HG03108 (cell line): ENCODE data around the gene WNT3.
"Not testable (repeated sequence)": the region's sequence is repeated elsewhere in the genome, so short reads cannot be mapped to it uniquely, and the experiment has no call there.

ENCODE experiments used
- ATAC-seq: cut with Tn5 transposase; IDR thresholded peaks from one replicate; pipeline ENCODE4 v1.9.1; 2021; ENCODE audit warnings: moderate library complexity; ENCODE audit not compliant: unreplicated experiment

The WNT3 gene

GRCh38 chr17:46769531-46770438, 48.7 kb downstream of the WNT3 start:
- ATAC-seq, result no peak

GRCh38 chr17:46768896-46769295, 49.6 kb downstream of the WNT3 start:
- ATAC-seq, result not testable (repeated sequence)

DNA sequence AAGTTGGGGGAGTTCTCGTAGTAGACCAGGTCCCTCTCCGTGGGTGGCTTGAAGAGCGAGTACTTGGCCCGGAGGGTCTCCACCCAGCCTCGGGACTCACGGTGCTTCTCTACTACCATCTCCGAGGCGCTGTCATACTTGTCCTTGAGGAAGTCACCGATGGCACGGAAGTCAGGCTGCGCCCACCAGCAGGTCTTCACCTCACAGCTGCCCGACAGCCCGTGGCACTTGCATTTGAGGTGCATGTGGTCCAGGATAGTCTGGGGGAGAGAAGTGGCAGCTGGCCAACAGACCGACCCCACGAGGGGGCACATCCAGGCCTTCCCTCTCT, 50.0 kb downstream of the WNT3 start:
- ATAC-seq, result no peak

DNA sequence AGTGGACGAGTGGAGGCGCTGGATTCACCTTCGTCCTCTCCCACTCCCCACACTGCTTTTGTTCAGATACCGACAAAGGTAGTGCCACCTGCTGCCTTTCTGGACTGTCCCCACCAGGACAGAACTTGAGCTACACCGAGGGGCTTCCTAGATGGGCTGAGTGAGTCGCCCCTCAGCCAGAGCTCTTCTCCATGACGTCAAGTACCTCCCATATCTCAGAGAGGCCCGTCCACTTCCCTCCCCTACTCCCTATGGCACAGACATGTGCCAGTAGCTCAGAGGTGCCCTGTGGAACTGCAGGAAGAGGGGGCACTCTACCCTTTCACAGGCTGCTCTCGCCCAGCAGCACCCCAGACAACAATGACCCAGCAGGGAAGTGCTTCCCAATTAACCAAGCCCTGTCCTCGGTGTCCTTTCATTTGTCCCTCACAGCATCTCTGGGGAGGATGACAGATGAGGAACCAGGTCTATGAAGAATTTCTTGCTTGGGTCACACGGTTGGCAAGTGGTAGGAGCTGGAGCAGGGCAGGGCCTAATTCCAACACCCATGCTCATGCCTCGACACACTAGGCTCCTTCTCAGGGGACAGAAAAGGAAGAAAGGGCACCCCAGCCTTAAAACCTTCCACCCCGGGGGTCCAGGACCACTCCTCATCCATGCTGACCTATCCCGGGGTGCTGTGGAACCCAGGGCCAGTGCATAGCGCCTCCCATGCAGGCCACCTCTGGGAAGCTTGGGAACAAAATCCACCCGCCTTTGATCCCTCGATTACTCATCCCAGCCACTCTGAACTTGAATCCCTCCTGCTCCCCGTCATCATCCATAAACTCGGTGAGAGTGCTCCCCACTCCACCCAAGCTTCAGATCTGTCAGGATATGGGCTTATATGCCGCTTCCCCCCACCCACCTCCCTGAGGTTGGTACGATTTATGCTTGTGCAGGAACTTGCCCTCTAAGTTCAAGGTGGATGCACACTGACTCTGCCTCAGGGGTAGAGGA, 51.7 kb downstream of the WNT3 start:
- ATAC-seq, result no peak

GRCh38 chr17:46765453-46765852, 53.0 kb downstream of the WNT3 start:
- no peak for ATAC-seq

- no peak for ATAC-seq
These were observed 53.6 kb downstream of the WNT3 start for GRCh38 chr17:46764709-46765401.

- ATAC-seq, result no peak
These were observed 54.3 kb downstream of the WNT3 start for GRCh38 chr17:46764000-46764708.

GRCh38 chr17:46763416-46763815, 55.1 kb downstream of the WNT3 start:
- no peak for ATAC-seq

GRCh38 chr17:46759141-46759540, 59.4 kb downstream of the WNT3 start:
- no peak for ATAC-seq

DNA sequence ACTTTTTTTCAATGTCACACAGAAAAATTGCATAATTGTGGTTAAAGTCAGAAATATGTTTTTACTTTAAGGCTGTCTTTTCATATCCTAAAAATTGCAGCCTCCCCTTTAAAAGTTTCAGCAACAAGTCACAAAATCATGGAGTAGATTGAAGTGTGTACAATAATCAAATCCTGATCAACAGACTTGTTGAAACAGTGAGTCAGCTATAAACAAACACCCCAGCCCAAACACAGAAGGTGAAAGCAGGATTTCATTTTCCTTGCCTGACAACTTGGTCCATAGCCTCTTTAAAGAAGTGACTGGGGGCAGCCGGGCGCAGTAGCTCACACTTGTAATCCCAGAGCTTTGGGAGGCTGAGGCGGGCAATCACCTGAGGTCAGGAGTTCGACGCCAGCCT, 59.9 kb downstream of the WNT3 start:
- no peak for ATAC-seq

GRCh38 chr17:46757588-46757987, 60.9 kb downstream of the WNT3 start:
- not testable (repeated sequence) for ATAC-seq

DNA sequence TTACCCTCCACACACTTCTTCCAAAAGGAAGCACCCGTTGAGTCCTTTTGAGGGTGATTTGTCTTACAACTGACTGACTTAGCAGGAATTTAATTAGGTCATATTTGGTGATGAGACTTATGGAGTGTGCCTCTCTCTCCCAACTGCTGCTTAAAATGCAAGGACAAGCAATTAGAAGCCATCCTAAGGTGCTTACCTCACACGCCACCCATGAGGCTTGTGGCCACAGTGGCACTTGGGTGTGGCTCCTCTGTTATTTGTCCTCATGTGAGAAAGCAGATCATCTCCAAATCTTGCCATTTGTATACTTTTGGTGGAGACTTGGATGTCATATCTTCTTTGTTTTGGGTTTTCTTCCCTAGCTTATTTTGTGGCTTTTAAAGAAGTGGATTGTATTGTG, 61.6 kb downstream of the WNT3 start:
- ATAC-seq, result no peak

- ATAC-seq, result no peak
These were observed 62.3 kb downstream of the WNT3 start for GRCh38 chr17:46756081-46756735.

GRCh38 chr17:46753776-46754175, 64.7 kb downstream of the WNT3 start:
- no peak for ATAC-seq

DNA sequence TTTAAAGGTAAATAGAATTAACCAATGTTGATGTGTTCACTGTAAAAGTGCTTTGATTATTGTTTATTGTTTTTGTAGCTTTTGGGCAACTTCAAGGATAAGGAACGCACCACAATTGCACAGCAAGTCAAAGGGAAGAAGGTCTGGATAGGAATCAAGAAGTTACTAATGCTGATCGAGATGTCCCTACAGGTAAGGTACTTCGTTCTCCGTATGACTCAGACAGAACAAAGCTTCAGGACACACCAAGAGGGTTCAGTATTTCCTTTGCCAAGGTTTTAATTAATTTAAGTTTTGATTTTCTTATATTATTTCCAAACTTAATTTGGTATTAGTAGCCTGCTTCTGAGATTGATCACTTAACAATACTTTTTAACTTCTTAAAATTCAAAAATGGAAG, 67.1 kb downstream of the WNT3 start:
- no peak for ATAC-seq

DNA sequence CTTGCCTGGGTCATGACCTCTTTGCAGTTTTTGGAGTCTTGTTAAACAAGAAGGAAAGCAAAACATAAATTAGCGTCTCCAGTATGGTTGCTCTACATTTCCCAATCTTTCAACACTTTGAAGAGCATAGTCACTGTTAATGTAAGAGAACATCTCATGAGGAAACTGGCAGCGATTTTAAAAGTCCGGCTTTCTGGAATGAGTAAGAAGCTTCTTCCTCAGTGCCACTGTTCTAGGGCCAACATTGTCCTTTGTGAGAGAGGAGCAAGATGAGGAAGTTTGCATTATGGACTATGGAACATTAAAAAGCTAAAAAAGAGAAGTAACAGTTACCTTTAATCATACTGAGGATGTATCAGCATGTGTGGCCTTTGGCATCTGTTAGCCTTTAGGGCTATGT, 73.1 kb downstream of the WNT3 start:
- ATAC-seq, result no peak

GRCh38 chr17:46744441-46744840, 74.1 kb downstream of the WNT3 start:
- ATAC-seq, result no peak

- ATAC-seq, result no peak
These were observed 75.8 kb downstream of the WNT3 start for GRCh38 chr17:46742565-46743270.

GRCh38 chr17:46741122-46741730, 77.3 kb downstream of the WNT3 start:
- no peak for ATAC-seq
